B cell (primary cell): ENCODE data around the gene CYTH2. TPM values are rescaled to one million over a fixed set of nuclear protein-coding genes. Genes with fewer than 3 reads are reported as not detected.
A peak's percentile ranks its signal among the peaks of the same experiment; 100 is the strongest.

ENCODE experiments used
- ATAC-seq: fragments of 200-7000 bp; cut with Tn5 transposase; one replicate; pipeline ENCODE4 v1.10.0; 2021; ENCODE audit warnings: low read depth, mild to moderate bottlenecking, moderate number of reproducible peaks, moderate library complexity
- CTCF ChIA-PET: fragments of 350-600 bp; sonication (Branson Sonifier 250); formaldehyde crosslinking; loops from one replicate; lab custom pipeline; 2021; ENCODE audit warnings: antibody characterized with exemption, inconsistent platforms; lab: Charles Lee
- POLR2A ChIA-PET: fragments of 350-600 bp; sonication (Branson Sonifier 250); formaldehyde crosslinking; loops from one replicate; lab custom pipeline; 2021; ENCODE audit warnings: antibody characterized with exemption; lab: Charles Lee
- DNase-seq: peaks from one replicate; pipeline ENCODE4 v3.0.0; 2013
- H2AFZ ChIP-seq: 2 replicates; pipeline ENCODE4 v1.6.1; 2012; ENCODE audit warnings: mild to moderate bottlenecking, low read depth, low read length; ENCODE audit not compliant: insufficient read depth, poor library complexity, severe bottlenecking
- H3K27ac ChIP-seq, 2 donors: 1 replicate in 1 of 2; 2 replicates in 1 of 2; pipeline ENCODE4 v1.5.1; 2012 to 2013; ENCODE audit warnings: low read length in 2 of 2, mild to moderate bottlenecking in 2 of 2, moderate library complexity in 1 of 2
- H3K27me3 ChIP-seq, 4 experiments: fragments of 200-600 bp in 1 of 4; sonication (generic) in 1 of 4; replicated peaks in 1 of 4; 1 replicate in 2 of 4; 2 replicates in 2 of 4; pipeline versions ENCODE4 v1.6.1 to v1.7.0; 2013 to 2016; ENCODE audit warnings: low read length in 3 of 4, mild to moderate bottlenecking in 2 of 4, mixed read lengths in 1 of 4, moderate library complexity in 1 of 4; ENCODE audit not compliant: insufficient read depth in 4 of 4, control insufficient read depth in 3 of 4; ENCODE audit errors: control extremely low read depth in 1 of 4
- H3K36me3 ChIP-seq, 2 experiments: replicated peaks in 1 of 2; 1 replicate in 1 of 2; 2 replicates in 1 of 2; pipeline versions ENCODE4 v1.6.1 to v1.7.1; 2013; ENCODE audit warnings: low read length in 1 of 2; ENCODE audit not compliant: insufficient read depth in 2 of 2, control insufficient read depth in 1 of 2; ENCODE audit errors: control extremely low read depth in 1 of 2, extremely low read depth in 1 of 2
- H3K4me1 ChIP-seq, 2 donors: fragments of 200-600 bp in 1 of 2; sonication (generic) in 1 of 2; 1 replicate in 1 of 2; 2 replicates in 1 of 2; pipeline versions ENCODE4 v1.5.1 to v1.6.1; 2013 to 2017; ENCODE audit warnings: low read length in 2 of 2; ENCODE audit not compliant: control insufficient read depth in 2 of 2, insufficient read depth in 2 of 2
- H3K4me2 ChIP-seq: replicated peaks from 2 replicates; pipeline ENCODE3; 2012; ENCODE audit warnings: mild to moderate bottlenecking, low read depth, low read length; ENCODE audit not compliant: poor library complexity, severe bottlenecking
- H3K4me3 ChIP-seq, 5 experiments: fragments of 200-600 bp in 1 of 5; sonication (generic) in 1 of 5; 1 replicate in 3 of 5; 2 replicates in 2 of 5; pipeline versions ENCODE4 v1.5.1 to v1.7.0; 2011 to 2016; ENCODE audit warnings: low read length in 4 of 5, mild to moderate bottlenecking in 4 of 5, low read depth in 2 of 5, control low read depth in 1 of 5, moderate library complexity in 1 of 5; ENCODE audit not compliant: insufficient read depth in 1 of 5; ENCODE audit errors: control extremely low read depth in 1 of 5, extremely low read depth in 1 of 5
- H3K79me2 ChIP-seq: fragments of 200-600 bp; sonication (generic); one replicate; pipeline ENCODE4 v1.6.0; 2016; ENCODE audit warnings: low read length; ENCODE audit not compliant: control insufficient read depth, insufficient read depth
- H3K9ac ChIP-seq: fragments of 200-600 bp; sonication (generic); 2 replicates; pipeline ENCODE4 v1.6.1; 2017; ENCODE audit warnings: mild to moderate bottlenecking, low read length, moderate library complexity
- H3K9me3 ChIP-seq, 3 donors: one replicate each; pipeline versions ENCODE4 v1.6.1 to v1.7.1; 2013; ENCODE audit warnings: low read length in 2 of 3; ENCODE audit not compliant: control insufficient read depth in 2 of 3, insufficient read depth in 1 of 3; ENCODE audit errors: control extremely low read depth in 1 of 3
- H4K20me1 ChIP-seq: 2 replicates; pipeline ENCODE4 v1.6.0; 2012; ENCODE audit warnings: mild to moderate bottlenecking, low read length; ENCODE audit not compliant: insufficient read depth, control insufficient read depth, poor library complexity, severe bottlenecking
- H3K27ac Mint-ChIP-seq: one replicate; pipeline ENCODE4 v1.8.0; 2021; ENCODE audit warnings: mixed read lengths
- H3K27me3 Mint-ChIP-seq: one replicate; pipeline ENCODE4 v1.8.0; 2021; ENCODE audit warnings: mixed read lengths
- H3K4me1 Mint-ChIP-seq: one replicate; pipeline ENCODE4 v1.8.0; 2021; ENCODE audit warnings: mixed read lengths
- H3K4me3 Mint-ChIP-seq: one replicate; pipeline ENCODE4 v1.8.0; 2021; ENCODE audit warnings: mixed read lengths
- H3K9me3 Mint-ChIP-seq: one replicate; pipeline ENCODE4 v1.8.0; 2022; ENCODE audit warnings: mixed read lengths; ENCODE audit not compliant: insufficient read depth
- CTCF ChIP-seq: fragments of 200-600 bp; IDR thresholded peaks from one replicate; pipeline ENCODE4 v1.8.0; 2022; ENCODE audit warnings: antibody characterized with exemption, mild to moderate bottlenecking
- EZH2 ChIP-seq: IDR thresholded peaks from 2 replicates; pipeline ENCODE4 v1.6.1; 2012; ENCODE audit warnings: borderline replicate concordance, low read depth, mild to moderate bottlenecking, moderate library complexity, low read length; ENCODE audit not compliant: insufficient read depth, poor library complexity, severe bottlenecking
- WGBS: methylation state at CpG from one replicate; pipeline ENCODE4 v1.1.5; 2013; ENCODE audit warnings: missing lambda C conversion rate; ENCODE audit not compliant: insufficient coverage; 5-methylcytosine and 5-hydroxymethylcytosine counted together
- intact Hi-C: fragments of 100-400 bp; cut with micrococcal nuclease; formaldehyde crosslinking; loops from one replicate; pipeline ENCODE4 v1.10.0; 2022
- polyA plus RNA-seq: library from polyadenylated mRNA; depleted of rRNA; stranded (reverse); fragments of >200 nt; gene quantifications from 2 replicates; pipeline ENCODE4 v1.2.3, GENCODE V29; 2012
- total RNA-seq, 2 donors: library from RNA; stranded (reverse); fragments of 120-200 nt in 1 of 2; gene quantifications; 1 replicate in 1 of 2; 2 replicates in 1 of 2; pipeline versions ENCODE4 v1.2.3 to v1.2.4, GENCODE V29; 2013 to 2022

The CYTH2 gene
- total and polyA plus RNA-seq, 2 donors (not counting 1 experiment from before 2014, with no cell fraction given): 40.7 to 56.0 TPM

- ATAC-seq (peak; percentile 66), DNase-seq (peak; percentile 78)
- WGBS: 20% methylated on average over 16 of the region's 24 CpGs
- Histone ChIP-seq H3K4me3 (peak overlapping the region in 3 of 5 experiments; percentile 28 to 36 (median 34)), H3K79me2 (no peaks in the 10 kb centered on the region), H3K27me3 (peaks cover 0 to 37% (median 14%) of the 10 kb centered on the region in 4 experiments), H3K4me1 (peaks cover 28 to 30% of the 10 kb centered on the region in 2 donors), H3K9me3 (peaks cover 0 to 7% (median 0%) of the 10 kb centered on the region in 3 donors), H3K9ac (peak overlapping the region; percentile 10), H2AFZ (peak overlapping the region; percentile 39), H3K36me3 (no peaks in the 10 kb centered on the region), H4K20me1 (no peaks in the 10 kb centered on the region), H3K4me2 (peak overlapping the region; percentile 77), H3K27ac (no peak overlapping the region)
- no peak for TF ChIP-seq EZH2
- TF ChIP-seq CTCF: no peak
- CTCF ChIA-PET: interaction anchor here (0.8 to 3.2 kb wide), 3 partner anchors 21 to 78 kb away, joined by 4 to 17 read pairs (median 4); no protein-coding TSS in a partner anchor
- intact Hi-C loops: loop anchor here (5.0 kb wide), 2 partner anchors 148 to 188 kb away; partner anchors contain the start of genes SYNGR4 and TMEM143
- Mint-ChIP-seq H3K27me3 (peaks cover 15% of the 10 kb centered on the region), H3K4me1 (peaks cover 15% of the 10 kb centered on the region), H3K4me3 (peak overlapping the region; percentile 77), H3K27ac (peak overlapping the region; percentile 68), H3K9me3 (no peaks in the 10 kb centered on the region)
- POLR2A ChIA-PET: interaction anchor here (0.6 to 0.8 kb wide), 5 partner anchors 9 to 250 kb away, joined by 3 to 9 read pairs (median 6); no protein-coding TSS in a partner anchor
Observed at GRCh38 chr19:48510421-48511268, 41.5 kb downstream of the CYTH2 start.
